Endothelial cell of umbilical vein (primary cell): ENCODE data around the gene MYH3. TPM values are rescaled to one million over a fixed set of nuclear protein-coding genes. Genes with fewer than 3 reads are reported as not detected.

Experiments used
- BruUV-seq: library from RNA; stranded (reverse); fragments of 400-500 nt; replicated peaks from 2 replicates; lab custom pipeline; 2021; lab: Mats Ljungman, UMichigan
- CTCF ChIA-PET: fragments of 300-600, 350-600 bp; sonication (Branson Sonifier 250); formaldehyde crosslinking; loops from one replicate; lab custom pipeline; 2021; ENCODE audit warnings: antibody characterized with exemption, inconsistent platforms; lab: Charles Lee
- POLR2A ChIA-PET: fragments of 300-600, 350-600 bp; sonication (Branson Sonifier 250); formaldehyde crosslinking; loops from one replicate; lab custom pipeline; 2021; ENCODE audit warnings: antibody characterized with exemption, inconsistent platforms; lab: Charles Lee
- DNase-seq: peaks from one replicate; pipeline ENCODE4 v3.0.0-alpha.2; 2011; ENCODE audit warnings: low read depth, low spot score
- FAIRE-seq: peaks from 2 replicates; lab custom pipeline; 2011; peaks lifted over from hg19 to GRCh38; lab: Jason Lieb, UNC
- H2AFZ ChIP-seq: 2 replicates; pipeline ENCODE4 v1.6.0; 2012; ENCODE audit warnings: low read depth, low read length, control low read depth, inconsistent platforms
- H3K27ac ChIP-seq: 2 replicates; pipeline ENCODE4 v1.5.1; 2011; ENCODE audit warnings: low read depth, mild to moderate bottlenecking, control low read depth, low read length, moderate library complexity; ENCODE audit not compliant: insufficient read depth
- H3K27me3 ChIP-seq, 2 experiments: 2 replicates each; pipeline versions ENCODE4 v1.6.0 to v1.6.1; 2011; ENCODE audit warnings: low read length in 2 of 2, mixed read lengths in 1 of 2; ENCODE audit not compliant: control insufficient read depth in 2 of 2, insufficient read depth in 2 of 2
- H3K36me3 ChIP-seq, 2 experiments: 2 replicates in 1 of 2; 3 replicates in 1 of 2; pipeline ENCODE4 v1.5.1; 2011; ENCODE audit warnings: low read length in 2 of 2, mild to moderate bottlenecking in 1 of 2, moderate library complexity in 1 of 2; ENCODE audit not compliant: control insufficient read depth in 2 of 2, insufficient read depth in 2 of 2; ENCODE audit errors: extremely low read depth in 1 of 2
- H3K4me1 ChIP-seq: 3 replicates; pipeline ENCODE4 v1.5.1; 2011; ENCODE audit warnings: mild to moderate bottlenecking, low read length; ENCODE audit not compliant: control insufficient read depth, insufficient read depth; ENCODE audit errors: extremely low read depth
- H3K4me2 ChIP-seq: 2 replicates; pipeline ENCODE4 v1.6.1; 2011; ENCODE audit warnings: low read length, control low read depth, mixed read lengths; ENCODE audit not compliant: insufficient read depth
- H3K4me3 ChIP-seq, 3 experiments: fragments of 200-600 bp in 1 of 3; sonication (generic), shearing (Covaris generic) in 1 of 3; replicated peaks in 1 of 3; 2 replicates each; pipeline ENCODE4 v1.5.1; 2011 to 2016; ENCODE audit warnings: control low read depth in 3 of 3, low read length in 3 of 3, mild to moderate bottlenecking in 2 of 3, inconsistent platforms in 1 of 3, low read depth in 1 of 3, moderate library complexity in 1 of 3; ENCODE audit not compliant: insufficient read depth in 1 of 3
- H3K79me2 ChIP-seq: 2 replicates; pipeline ENCODE4 v1.6.0; 2012; ENCODE audit warnings: low read length, inconsistent platforms; ENCODE audit not compliant: control insufficient read depth, insufficient read depth
- H3K9ac ChIP-seq: replicated peaks from 2 replicates; pipeline ENCODE3; 2011; ENCODE audit warnings: low read length, control low read depth; ENCODE audit not compliant: insufficient read depth; ENCODE audit errors: extremely low read depth
- H3K9me1 ChIP-seq: replicated peaks from 3 replicates; pipeline ENCODE4 v1.6.0; 2011; ENCODE audit warnings: mild to moderate bottlenecking, low read length; ENCODE audit not compliant: control insufficient read depth, insufficient read depth; ENCODE audit errors: extremely low read depth
- H3K9me3 ChIP-seq: replicated peaks from 2 replicates; pipeline ENCODE4 v1.5.1; 2012; ENCODE audit warnings: low read length, inconsistent platforms; ENCODE audit not compliant: control insufficient read depth, insufficient read depth
- H4K20me1 ChIP-seq: replicated peaks from 2 replicates; pipeline ENCODE3; 2011; ENCODE audit warnings: mild to moderate bottlenecking, low read length; ENCODE audit not compliant: control insufficient read depth, insufficient read depth; ENCODE audit errors: extremely low read depth
- EZH2 ChIP-seq: IDR thresholded peaks from 2 replicates; pipeline ENCODE4 v1.6.1; 2012; ENCODE audit warnings: borderline replicate concordance, low read depth, mild to moderate bottlenecking, moderate library complexity, low read length, inconsistent platforms; ENCODE audit not compliant: severe bottlenecking
- FOS ChIP-seq: IDR thresholded peaks from 2 replicates; pipeline ENCODE4 v1.6.1; 2011; ENCODE audit warnings: mild to moderate bottlenecking, low read length, moderate library complexity, borderline replicate concordance; ENCODE audit not compliant: insufficient read depth
- GATA2 ChIP-seq: IDR thresholded peaks from 2 replicates; pipeline ENCODE4 v1.7.0; 2011; ENCODE audit warnings: low read depth, mild to moderate bottlenecking, moderate library complexity, mixed read lengths, low read length; ENCODE audit not compliant: insufficient read length, insufficient read depth
- JUN ChIP-seq: IDR thresholded peaks from 2 replicates; pipeline ENCODE4 v1.6.1; 2011; ENCODE audit warnings: borderline replicate concordance, low read depth; ENCODE audit not compliant: insufficient read length, insufficient read depth
- MYC ChIP-seq: IDR thresholded peaks from one replicate; pipeline ENCODE4 v1.6.1; 2011; ENCODE audit warnings: mild to moderate bottlenecking, low read depth, low read length
- POLR2A ChIP-seq: IDR thresholded peaks from 2 replicates; pipeline ENCODE4 v1.6.1; 2012; ENCODE audit warnings: low read depth, mild to moderate bottlenecking, control low read depth, low read length
- POLR2AphosphoS5 ChIP-seq: IDR thresholded peaks from 2 replicates; pipeline ENCODE4 v1.6.1; 2012; ENCODE audit warnings: low read depth, mild to moderate bottlenecking, control low read depth, low read length, moderate library complexity; ENCODE audit not compliant: insufficient read depth
- dilution Hi-C: fragments of 300-500 bp; cut with MboI; formaldehyde crosslinking; loops from one replicate; pipeline ENCODE4 v1.15.0; 2019; ENCODE audit warnings: low sequenced_read_pairs; ENCODE audit not compliant: extremely low pct_ligation_motif_present
- intact Hi-C: fragments of 100-400 bp; cut with micrococcal nuclease; formaldehyde crosslinking; loops from one replicate; pipeline ENCODE4 v1.10.0; 2022
- polyA plus RNA-seq, 4 experiments: library from polyadenylated mRNA; depleted of rRNA in 3 of 4; stranded (reverse) in 3 of 4; unstranded in 1 of 4; fragments of >200 nt; gene quantifications; 2 replicates each; pipeline versions ENCODE4 v1.2.1 to v1.2.3, GENCODE V29; 2011 to 2012; ENCODE audit warnings: missing spikeins in 1 of 4
- total RNA-seq: library from RNA; stranded (reverse); gene quantifications from 2 replicates; pipeline ENCODE4 v1.2.3, GENCODE V29; 2021
- TF ChIP-seq, protein P1 (sequence below): IDR thresholded peaks from 2 replicates; pipeline ENCODE4 v1.6.1; 2011; ENCODE audit not compliant: insufficient read depth, insufficient read length

Gene MYH3
- total and polyA plus RNA-seq, 2 donors (not counting 3 experiments of a cell fraction or from before 2014, with no cell fraction given) = 0.65 to 0.73 TPM

DNA sequence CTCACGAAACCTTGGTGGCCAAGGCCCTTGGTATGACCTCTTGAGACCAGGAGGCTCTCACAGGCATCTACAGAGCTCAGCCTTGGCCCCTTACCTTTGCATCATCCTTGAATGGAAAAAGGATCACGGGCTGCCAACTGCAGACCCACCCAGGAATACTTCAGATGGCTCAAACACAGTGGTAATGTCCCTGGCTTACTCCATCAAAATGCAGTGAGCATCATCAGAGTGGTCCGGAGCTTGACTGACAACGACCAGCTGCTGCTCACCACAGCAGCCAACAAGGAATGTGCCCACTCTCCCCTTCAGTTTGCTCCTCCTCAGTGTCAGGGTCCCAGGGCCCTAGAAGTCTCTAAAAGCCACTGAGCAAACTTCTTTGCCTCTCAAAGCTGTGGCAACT is 17.6 kb upstream of the MYH3 start:
- Histone ChIP-seq H3K9ac (no peak overlapping the region), H3K9me1 (no peaks in the 10 kb centered on the region), H3K9me3 (no peaks in the 10 kb centered on the region), H3K79me2 (no peaks in the 10 kb centered on the region), H3K4me3 (no peak overlapping the region), H4K20me1 (no peaks in the 10 kb centered on the region), H3K27me3 (no peaks in the 10 kb centered on the region), H3K4me1 (no peaks in the 10 kb centered on the region), H3K27ac (no peak overlapping the region), H2AFZ (no peak overlapping the region), H3K4me2 (no peak overlapping the region), H3K36me3 (peaks cover 0 to 4% of the 10 kb centered on the region in 2 experiments)
- no TSS peak for BruUV-seq
- CTCF ChIA-PET = interaction anchor here (1.7 to 3.0 kb wide), 2 partner anchors 9 to 28 kb away, joined by 7 to 16 read pairs; no protein-coding TSS in a partner anchor
- dilution Hi-C loops = no loop called here
- no peak for FAIRE-seq
- TF ChIP-seq, protein P1, sequence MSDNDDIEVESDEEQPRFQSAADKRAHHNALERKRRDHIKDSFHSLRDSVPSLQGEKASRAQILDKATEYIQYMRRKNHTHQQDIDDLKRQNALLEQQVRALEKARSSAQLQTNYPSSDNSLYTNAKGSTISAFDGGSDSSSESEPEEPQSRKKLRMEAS = no peak
- TF ChIP-seq POLR2A = no peak
- TF ChIP-seq MYC = no peak
- TF ChIP-seq JUN = no peak
- no peak for TF ChIP-seq EZH2
- no peak for TF ChIP-seq FOS
- TF ChIP-seq POLR2AphosphoS5 = no peak
- TF ChIP-seq GATA2 = no peak
- no peak for DNase-seq
- intact Hi-C loops = no loop called here
- POLR2A ChIA-PET = no interaction called here

DNA sequence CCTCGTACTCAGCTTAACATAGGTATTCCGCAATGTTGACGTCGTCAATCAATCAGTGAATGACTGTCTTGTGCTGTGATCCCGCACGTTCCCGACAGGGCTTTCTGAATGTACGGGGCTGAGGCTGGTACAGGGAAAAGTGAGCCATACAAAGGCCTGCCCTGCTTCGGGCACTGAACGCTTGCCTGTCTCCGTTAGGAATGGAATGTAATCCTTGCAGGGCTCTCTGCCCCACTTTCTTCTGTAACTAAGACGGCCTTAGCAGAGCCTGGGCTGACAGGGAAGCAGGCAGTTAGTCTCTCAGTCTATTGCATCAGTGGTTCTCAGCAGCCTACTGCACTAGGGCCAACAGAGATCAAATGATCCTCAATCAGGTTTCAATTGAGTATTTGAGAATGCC is 16.2 kb upstream of the MYH3 start:
- dilution Hi-C loops = no loop called here
- TF ChIP-seq POLR2A = no peak
- TF ChIP-seq FOS = no peak
- TF ChIP-seq, protein P1 = no peak
- TF ChIP-seq JUN = no peak
- TF ChIP-seq EZH2 = no peak
- TF ChIP-seq GATA2 = no peak
- H3K4me3 ChIP-seq = no peak overlapping the region

More for the DNA sequence above, 16.2 kb upstream of the MYH3 start:
- DNase-seq (no peak), FAIRE-seq (no peak)
- Histone ChIP-seq H2AFZ (no peak overlapping the region), H3K36me3 (peaks cover 0 to 4% of the 10 kb centered on the region in 2 experiments), H3K4me1 (peaks cover 2% of the 10 kb centered on the region), H4K20me1 (no peaks in the 10 kb centered on the region), H3K27ac (no peak overlapping the region), H3K9me1 (no peaks in the 10 kb centered on the region), H3K79me2 (no peaks in the 10 kb centered on the region), H3K4me2 (no peak overlapping the region), H3K9me3 (no peaks in the 10 kb centered on the region), H3K9ac (no peak overlapping the region), H3K27me3 (no peaks in the 10 kb centered on the region)
- intact Hi-C loops = no loop called here
- CTCF ChIA-PET = interaction anchor here (2.1 to 3.0 kb wide), 2 partner anchors 11 to 26 kb away, joined by 8 to 16 read pairs; no protein-coding TSS in a partner anchor
- no TSS peak for BruUV-seq
- POLR2A ChIA-PET = no interaction called here
